HG02763 (cell line): ENCODE results near the gene TM2D3.

Source experiments
- ATAC-seq: cut with Tn5 transposase; IDR thresholded peaks from one replicate; pipeline ENCODE4 v1.9.1; 2021; ENCODE audit warnings: mild to moderate bottlenecking, moderate library complexity; ENCODE audit not compliant: unreplicated experiment

TM2D3 gene, protein sequence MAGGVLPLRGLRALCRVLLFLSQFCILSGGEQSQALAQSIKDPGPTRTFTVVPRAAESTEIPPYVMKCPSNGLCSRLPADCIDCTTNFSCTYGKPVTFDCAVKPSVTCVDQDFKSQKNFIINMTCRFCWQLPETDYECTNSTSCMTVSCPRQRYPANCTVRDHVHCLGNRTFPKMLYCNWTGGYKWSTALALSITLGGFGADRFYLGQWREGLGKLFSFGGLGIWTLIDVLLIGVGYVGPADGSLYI

DNA sequence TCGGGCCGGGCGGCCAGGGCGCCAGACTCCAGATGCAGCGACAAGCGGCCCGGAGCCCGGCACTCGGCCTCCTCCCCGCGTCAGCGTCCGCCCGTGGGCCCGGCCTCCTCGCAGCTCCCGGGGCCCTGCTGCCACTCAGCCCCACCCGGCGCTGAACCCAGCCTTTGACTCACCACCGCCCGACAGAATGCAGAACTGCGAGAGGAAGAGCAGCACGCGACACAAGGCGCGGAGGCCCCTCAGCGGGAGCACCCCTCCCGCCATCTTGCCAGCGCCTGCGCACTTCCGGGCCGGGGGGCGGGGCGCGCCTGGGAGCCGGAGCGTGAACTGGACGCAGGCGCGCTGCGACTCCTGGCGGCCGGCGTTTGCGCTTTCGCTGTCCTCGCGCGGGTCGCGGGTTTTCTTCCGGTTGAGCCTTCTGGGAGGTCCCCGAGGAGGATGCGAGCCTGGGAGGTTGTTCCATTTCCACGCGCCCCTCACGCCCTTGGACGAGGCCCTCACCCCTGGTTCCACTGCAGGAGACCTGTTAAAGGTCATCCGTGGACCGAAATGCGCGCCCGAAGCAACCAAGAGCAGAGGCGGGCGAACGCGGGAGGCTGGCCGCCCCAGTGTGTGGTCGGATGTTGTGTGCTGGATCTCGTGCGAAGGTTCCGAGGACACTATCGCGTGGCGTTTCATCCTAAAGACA, at the start of gene TM2D3:
TSS of gene TM2D3 (minus strand) at position 284 of the 688 bp plus-strand sequence. CDS start at position 264, 20 bp downstream.
- peak; percentile 85 for ATAC-seq

DNA sequence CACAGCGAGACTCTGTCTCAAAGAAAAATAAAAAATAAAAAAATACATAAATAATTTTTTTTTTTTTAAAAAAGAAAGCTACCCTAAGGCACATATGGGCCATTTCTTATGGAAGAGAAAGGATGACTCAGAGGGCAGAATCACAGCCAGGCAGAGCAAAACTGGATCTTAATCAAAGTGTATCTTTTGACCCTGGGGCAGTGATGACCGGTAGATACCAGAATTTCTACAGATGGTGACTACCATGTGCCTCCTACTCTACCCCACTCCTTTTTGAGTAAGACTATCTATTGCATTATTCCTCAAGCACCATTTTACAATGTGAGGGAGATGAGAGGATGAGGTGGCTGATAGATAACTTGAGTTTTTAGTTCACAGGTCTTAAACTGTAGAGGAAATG, 46.1 kb upstream of the TM2D3 start:
- no peak for ATAC-seq

DNA sequence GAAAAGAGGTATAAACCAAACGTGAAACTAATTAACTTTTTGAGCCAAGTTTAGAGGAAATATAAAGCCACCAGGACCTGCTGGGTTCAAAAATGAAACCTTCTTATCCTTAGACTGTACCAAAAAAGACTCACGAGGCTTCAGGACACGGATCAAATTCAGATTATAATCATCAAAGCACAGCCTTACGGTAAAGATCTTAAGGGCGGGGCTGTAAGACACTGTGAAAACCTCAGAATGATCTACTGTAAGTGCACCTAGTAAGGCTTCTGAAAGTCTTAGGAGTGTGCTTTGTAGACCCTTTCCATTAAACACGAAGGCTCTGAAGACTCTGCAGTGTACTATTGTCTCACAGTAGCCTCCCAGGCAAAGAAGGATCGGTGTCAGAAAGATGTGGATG, 45.3 kb upstream of the TM2D3 start:
- ATAC-seq: no peak

DNA sequence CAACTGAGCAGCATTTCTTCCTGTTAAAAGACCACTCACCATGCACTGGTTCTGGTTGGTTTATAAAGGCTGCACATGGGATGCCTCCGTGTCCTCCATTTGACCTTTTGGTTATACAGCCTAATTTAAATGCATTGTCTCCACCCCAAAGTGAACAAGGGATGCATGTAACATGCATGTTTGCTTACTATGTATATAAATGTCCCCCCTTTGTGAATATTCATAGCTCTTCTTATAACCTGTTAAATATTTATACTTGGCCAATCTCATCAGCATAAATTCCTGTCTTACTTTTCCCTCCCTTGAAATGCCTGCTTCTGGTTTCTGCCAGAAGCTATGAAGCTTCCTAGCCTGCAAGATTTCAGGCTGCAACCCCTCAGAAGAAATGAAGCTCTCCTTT, 44.6 kb upstream of the TM2D3 start:
- no peak for ATAC-seq

DNA sequence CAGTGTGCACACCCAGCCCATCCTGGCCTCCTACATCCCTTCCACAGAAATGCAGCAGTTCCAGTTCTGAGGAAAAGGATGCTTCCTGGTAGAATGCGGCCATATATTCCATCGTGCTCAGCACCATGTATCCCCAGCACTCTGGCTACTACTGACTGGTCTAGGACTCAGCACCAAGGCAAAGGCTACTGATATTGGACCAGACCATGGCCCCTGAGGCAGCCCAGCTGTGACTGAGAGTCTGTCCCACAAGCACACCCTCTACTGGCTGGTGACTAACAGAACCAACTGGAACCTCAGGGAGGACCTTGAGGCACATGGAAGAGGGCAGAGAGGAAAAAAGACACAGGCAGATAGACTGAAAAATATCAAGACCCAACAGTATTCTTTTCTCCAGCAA, 42.1 kb upstream of the TM2D3 start:
- no peak for ATAC-seq

DNA sequence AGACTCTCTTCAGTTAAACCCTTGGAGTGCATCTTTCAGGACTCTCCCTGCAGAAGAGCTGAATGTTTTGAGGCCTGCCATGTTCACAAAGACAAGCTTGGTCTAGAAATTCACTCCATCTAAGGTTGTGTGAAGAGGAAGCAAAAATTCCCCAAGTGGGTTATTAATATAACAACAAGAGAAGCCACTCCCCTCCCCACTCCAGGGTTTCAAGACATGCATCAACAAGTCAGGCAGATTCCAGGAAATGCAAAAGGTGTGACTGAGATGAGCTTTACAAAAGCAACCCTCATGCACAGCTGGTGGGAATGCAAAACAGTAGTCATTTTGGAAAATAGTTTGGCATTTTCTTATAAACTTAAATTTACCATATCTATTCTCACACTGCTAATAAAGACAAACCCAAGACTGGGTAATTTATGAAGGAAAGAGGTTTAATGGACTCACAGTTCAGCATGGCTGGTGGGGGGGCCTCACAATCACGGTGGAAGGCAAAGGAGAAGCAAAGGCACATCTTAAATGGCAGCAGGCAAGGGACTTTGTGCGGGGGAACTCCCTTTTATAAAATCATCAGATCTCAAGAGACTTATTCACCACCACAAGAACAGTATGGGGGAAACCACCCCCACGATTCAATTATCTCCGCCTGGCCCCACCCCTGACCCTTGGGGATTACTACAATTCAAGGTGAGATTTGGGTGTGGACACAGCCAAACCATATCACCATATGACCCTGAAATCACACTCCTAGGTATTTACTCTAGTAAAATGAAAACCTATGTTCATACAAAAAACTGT, 40.8 kb upstream of the TM2D3 start:
- ATAC-seq: no peak

DNA sequence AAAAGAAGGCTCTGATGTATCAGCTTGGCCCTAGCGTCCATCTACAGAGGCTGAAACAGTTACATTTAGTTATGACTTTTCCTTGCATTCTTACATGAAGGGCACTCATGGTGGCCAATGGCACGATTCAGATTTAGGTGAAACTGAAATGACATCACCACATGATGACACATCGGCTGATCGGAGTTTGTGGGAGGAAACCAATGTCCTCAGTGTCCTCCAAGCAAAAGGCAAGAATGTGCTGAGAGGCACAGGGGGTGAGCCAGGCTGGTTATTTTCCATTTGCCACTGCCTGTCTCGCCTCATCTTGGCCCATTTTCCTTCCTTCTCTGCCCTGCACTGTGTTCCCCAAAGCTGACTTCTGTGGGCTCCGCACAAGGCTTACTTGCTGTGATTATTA, 37.7 kb upstream of the TM2D3 start:
- no peak for ATAC-seq

DNA sequence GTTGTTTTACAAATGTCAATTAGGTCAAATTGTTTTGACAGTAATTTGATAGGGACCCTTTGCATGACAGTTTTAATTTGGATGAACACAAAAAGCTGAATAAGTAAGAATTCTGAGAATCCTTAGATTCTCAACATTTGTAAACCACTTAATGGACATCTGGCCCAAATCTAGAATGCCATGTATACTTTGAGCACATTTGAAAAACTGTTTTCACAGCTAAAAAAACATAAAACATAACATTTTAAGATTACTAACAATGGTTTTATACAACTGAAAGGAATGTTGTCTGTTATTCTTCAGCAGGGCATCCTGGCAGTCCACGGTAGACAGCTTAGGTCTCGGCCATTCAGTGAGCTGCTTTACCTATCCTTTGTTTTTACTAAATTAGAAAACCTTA, 34.5 kb upstream of the TM2D3 start:
- no peak for ATAC-seq

DNA sequence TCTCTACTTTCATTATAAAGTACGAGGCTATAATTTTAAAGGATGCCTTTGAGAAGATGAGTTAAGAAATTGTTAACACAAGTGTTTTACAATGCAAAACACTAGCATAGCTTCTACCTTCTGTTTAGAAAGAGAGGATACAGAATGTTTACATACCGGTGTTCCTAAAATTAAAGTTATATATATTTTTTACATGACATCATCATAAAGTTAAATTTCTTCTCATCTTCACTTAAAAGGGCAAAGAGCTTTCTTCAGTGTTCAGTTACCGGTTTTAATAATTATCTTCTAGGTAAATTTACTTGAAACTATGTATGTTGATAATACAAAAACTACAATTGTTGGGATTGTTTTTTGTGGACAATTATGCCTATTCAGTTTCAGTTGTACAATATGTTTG, 32.7 kb upstream of the TM2D3 start:
- no peak for ATAC-seq

DNA sequence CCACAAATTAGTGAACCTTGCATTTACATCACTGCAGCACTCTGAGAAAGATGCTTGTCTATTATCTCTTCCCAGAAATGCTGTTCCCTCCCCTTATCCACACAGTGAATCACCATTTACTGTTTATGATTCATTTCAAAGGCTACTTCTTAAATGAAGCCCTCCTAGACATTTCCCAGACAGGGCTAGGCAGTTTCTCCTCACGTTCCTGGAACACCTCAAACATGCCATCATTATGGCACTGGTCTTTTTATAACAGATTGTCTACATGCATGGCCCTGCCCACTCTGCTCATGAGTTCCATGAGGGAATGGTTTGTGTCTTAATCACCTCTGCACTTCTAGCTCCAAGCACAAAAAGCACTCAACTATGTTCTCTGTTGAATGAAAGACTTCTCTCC, 32.2 kb upstream of the TM2D3 start:
- ATAC-seq: no peak

DNA sequence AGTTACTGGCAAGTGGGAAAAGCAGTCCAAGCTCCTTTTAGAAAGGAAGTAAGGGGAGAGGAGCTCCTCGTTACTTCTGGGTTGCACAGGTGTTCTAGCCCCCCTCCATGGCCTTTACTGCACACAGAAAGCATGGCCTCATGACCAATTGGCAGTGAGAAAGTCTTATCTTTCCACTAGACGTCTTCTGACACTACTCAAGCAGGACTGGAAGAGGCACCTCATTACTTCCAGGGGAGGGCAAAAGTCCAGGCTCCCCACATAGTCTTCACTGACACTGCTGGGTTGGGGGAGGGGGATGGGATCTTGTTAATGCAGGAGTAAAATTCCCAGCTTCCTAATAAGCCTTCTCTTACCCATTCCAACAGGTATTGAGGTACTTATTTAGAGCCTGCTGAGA, 27.6 kb upstream of the TM2D3 start:
- no peak for ATAC-seq

DNA sequence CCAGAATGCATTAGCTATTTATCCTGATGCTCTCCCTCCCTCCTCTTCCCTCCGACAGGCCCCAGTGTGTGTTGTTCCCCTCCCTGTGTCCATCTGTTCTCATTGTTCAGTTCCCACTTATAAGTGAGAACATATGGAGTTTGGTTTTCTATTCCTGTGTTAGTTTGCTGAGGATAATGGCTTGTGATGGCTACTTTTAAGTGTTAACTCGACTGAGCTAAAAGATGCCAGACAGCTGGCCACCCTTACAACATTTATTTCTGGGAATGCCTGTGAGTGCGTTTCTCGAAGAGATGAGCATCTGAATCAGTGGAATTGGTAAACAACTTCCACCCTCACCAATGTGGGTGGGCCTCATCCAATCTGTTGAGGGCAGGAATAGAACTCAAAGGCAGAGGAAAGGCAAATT, 24.7 kb upstream of the TM2D3 start:
- ATAC-seq: no peak

DNA sequence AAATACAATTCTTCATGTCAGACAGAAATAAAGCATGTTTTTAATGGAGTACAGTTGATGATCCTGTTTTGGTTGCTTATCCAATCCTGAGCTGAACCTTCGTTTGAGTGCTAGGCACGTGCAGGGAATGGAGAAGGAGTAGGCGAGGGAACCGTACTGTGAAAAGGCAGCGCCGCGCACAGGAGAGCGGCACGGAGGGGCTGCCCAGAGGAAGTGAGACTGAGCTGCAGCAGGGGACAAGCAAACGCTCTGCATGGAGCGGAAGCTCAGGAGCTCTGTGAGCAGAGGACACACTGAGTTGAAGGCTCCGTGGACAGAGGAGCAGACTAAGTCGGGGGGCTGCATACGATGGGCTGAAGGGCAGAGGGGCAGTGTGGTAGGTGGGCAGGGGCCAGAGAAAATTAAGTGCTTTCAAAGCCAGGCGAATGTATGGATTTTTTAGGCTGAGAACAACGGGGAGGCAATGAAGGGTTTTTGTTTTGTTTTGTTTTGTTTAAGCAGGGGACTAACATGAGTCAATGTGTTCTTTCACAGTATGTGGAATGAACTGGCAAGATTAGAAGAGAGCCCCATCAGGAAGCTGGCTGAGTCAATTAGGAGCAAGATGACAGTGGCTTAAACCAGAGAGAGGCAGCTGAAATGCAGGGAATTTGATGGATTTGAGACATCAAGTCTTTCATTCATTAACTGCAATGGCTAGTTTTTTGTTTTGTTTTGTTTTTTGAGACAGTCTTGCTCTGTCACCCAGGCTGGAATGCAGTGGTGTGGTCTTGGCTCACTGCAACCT, 23.8 kb upstream of the TM2D3 start:
- ATAC-seq: peak; percentile 68

DNA sequence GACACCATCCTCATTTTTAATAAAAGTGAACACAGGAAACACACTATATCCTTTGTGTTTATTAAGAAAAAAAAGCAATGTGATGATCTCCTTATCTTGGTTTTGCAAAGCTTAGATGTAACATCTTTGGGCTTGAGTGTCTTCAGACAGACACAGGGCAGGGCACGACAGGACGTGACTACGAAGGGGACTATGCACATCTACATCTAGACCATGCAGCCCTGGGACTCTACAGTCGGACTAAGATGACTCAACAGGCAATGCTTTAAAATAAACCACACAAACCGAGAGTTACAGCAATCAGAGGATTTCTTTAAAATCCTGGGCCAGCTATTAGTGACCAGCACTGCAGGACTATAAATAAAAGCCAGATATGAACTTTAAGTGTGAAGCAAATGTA, 22.8 kb upstream of the TM2D3 start:
- ATAC-seq: no peak

DNA sequence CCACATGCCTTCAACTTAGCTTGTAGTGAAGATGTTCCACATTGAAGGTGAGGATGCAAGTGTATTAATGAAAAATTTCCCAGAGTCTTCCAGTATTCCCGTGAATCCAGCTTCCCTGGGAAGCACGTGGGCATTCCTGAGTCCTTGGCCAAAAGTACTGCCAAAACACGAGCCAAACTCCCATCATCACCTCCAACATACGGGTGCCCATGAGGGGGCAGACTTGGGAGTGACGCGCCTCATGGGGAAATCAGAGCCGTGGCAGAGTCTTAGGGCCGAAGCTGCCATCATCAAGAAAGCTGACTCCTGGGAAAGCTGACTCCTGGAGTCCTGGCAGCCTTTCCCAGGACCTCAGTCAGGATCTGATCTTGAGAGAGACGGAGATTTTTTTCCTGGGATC, 20.1 kb upstream of the TM2D3 start:
- ATAC-seq: no peak

DNA sequence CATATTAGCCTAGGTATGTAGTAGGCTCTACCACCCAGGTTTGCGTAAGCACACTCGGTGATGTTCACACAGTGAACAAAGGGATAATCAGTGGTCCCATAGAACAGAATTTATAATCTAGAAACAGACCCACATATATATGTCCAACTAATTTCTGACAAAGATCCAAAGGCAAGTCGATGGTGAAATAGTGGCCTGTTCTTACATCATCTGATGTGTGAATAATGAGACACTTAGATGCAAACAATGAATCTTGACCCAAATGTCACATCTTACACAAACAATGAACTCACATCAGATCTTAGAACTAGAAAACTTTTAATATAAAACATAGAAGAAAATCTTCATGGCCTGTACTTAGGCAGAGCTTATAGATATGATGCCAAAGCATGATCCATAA, 17.6 kb upstream of the TM2D3 start:
- ATAC-seq: no peak

DNA sequence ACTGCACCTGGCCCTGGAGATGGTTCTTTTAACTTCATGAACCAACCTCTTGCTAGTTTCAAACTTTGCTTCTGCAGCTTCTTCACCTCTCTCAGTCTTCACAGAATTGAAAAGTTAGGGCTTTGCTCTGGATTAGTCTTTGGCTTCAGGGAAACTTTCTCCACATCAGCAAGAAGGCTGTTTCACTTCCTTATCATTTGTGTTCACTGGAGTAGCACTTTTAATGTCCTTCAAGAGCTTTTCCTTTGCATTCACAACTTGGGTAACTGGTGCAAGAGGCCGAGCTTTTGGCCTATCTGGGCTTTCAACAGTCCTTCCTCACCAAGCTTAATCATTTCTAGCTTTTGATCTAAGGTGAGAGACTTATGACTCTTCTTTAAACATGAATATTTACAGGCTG, 15.7 kb upstream of the TM2D3 start:
- no peak for ATAC-seq

DNA sequence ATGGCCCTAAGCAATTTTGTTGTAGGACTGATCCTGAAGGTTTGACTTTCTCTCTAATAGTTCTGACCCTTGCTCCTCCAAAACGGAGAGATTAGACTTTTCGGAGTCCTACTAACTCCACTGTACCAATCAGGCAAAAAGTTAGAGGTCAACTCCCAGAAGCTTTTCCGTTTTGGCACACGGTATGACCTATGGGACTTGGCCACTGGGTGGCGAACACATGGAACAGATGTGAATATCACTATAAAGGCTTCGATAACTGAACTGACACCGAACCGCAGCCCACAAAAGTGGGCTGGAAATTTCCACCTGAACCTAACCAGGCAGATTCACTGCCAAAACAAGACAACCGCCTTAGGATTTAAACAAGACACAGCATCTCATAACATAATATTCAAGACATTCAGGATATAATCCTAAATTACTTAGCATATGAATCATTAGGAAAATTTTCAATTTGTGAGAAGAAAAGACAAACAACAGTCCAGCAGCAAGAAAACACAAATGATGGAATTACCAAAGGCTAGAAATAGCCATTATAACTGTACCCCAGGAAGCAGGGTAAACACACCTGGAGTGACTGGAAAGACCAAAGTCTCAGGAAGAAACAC, 12.2 kb upstream of the TM2D3 start:
- ATAC-seq: no peak

DNA sequence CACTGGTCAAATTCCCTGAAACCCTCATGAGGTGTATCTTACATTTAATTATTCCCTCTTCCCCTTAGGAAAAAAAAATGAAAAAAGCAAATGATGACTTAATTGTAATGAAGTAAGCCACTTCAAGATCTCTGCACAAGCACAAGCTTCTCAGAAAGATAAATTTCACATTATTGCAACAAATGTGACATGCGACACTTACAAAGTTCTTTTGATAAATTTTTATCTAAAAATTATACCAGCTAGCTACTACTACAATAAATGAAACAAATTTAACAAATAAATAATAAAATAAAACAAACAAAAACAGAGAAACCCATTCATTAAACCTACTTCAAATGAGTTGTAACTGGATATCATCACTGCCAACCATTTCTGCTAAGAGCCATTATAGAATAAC, 10.0 kb upstream of the TM2D3 start:
- no peak for ATAC-seq

DNA sequence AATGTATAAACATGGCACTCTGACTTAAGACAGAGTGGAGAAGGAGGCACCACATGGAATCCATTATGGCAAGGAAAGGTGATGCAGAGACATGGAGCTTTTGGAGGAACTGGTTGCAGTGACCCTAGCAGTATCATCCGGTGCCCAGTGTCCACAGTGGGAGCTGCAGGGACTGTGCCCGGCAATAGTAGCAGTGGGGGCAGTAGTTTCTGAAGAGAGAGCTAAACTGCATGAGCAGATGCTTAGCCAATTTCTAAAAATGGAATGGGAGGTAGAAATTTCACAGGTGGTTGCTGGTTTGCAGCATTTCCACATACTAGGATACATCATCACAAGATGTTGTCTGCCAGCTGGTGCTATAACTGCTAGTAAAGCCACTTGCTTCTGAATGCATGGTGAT, 7.8 kb upstream of the TM2D3 start:
- no peak for ATAC-seq
